HG03039 (cell line): Measurements from ENCODE around the gene TINAGL1.

Experiments
- ATAC-seq: cut with Tn5 transposase; IDR thresholded peaks from one replicate; pipeline ENCODE4 v1.9.1; 2021; ENCODE audit warnings: mild to moderate bottlenecking, moderate library complexity; ENCODE audit not compliant: unreplicated experiment

Gene TINAGL1

GRCh38 chr1:31567956-31568570, 8.3 kb upstream of the TINAGL1 start:
- no peak for ATAC-seq

GRCh38 chr1:31568895-31569595, 7.3 kb upstream of the TINAGL1 start:
- ATAC-seq = no peak

- no peak for ATAC-seq
These were observed 6.6 kb upstream of the TINAGL1 start for GRCh38 chr1:31569596-31570173.

- ATAC-seq = no peak
These were observed 6.1 kb upstream of the TINAGL1 start for GRCh38 chr1:31570228-31570627.

- no peak for ATAC-seq
These were observed 5.4 kb upstream of the TINAGL1 start for GRCh38 chr1:31570906-31571305.

- no peak for ATAC-seq
These were observed 4.7 kb upstream of the TINAGL1 start for GRCh38 chr1:31571340-31572295.

- ATAC-seq = no peak
These were observed 3.8 kb upstream of the TINAGL1 start for GRCh38 chr1:31572323-31573104.

- ATAC-seq = no peak
These were observed 3.1 kb upstream of the TINAGL1 start for GRCh38 chr1:31573261-31573660.

GRCh38 chr1:31574749-31575368, 1.5 kb upstream of the TINAGL1 start:
- ATAC-seq = no peak

GRCh38 chr1:31575369-31576140, 760 bp upstream of the TINAGL1 start:
- ATAC-seq = no peak

GRCh38 chr1:31576743-31577455, 584 bp downstream of the TINAGL1 start:
- no peak for ATAC-seq

- no peak for ATAC-seq
These were observed 1.3 kb downstream of the TINAGL1 start for GRCh38 chr1:31577515-31578192.

- no peak for ATAC-seq
These were observed 3.1 kb downstream of the TINAGL1 start for GRCh38 chr1:31579374-31579773.

- no peak for ATAC-seq
These were observed 4.2 kb downstream of the TINAGL1 start for GRCh38 chr1:31580513-31580870.

GRCh38 chr1:31580891-31581603, 4.7 kb downstream of the TINAGL1 start:
- ATAC-seq = no peak

- no peak for ATAC-seq
These were observed 5.8 kb downstream of the TINAGL1 start for GRCh38 chr1:31581821-31582810.
